ENCODE measurements around the gene CLIC1. TPM values are rescaled to one million over a fixed set of nuclear protein-coding genes. Genes with fewer than 3 reads are reported as not detected.

CLIC1 gene
- total and polyA plus RNA-seq, 10 of the 15 experiments (the other 5 are each of a cell fraction or from before 2014, with no cell fraction given) = 446 to 1,266 (median 636) TPM

DNA sequence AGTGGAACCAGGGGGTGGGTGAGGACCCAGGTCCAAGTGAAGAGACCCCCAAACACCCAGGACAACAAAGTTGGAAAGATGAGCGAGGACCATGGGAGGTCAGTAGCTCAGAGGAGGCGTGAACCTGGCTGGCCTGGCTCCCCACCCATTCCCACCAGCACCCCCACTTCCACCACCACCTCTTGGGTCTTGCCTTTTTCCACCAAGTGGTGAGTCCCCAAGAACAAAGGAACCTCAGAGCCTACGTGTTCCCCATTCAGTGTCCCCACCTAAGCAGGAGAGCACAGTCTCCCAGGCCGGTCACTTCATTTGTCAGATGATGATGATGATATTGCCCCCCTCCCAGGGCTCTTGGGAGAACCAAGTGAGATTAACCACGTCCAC, 41.3 kb upstream of the CLIC1 start (continued):
- TF ChIP-seq TBL1XR1 (IDR thresholded peaks at IDR 0.05; ENCODE audit: low read depth, low read length) = no peak

DNA sequence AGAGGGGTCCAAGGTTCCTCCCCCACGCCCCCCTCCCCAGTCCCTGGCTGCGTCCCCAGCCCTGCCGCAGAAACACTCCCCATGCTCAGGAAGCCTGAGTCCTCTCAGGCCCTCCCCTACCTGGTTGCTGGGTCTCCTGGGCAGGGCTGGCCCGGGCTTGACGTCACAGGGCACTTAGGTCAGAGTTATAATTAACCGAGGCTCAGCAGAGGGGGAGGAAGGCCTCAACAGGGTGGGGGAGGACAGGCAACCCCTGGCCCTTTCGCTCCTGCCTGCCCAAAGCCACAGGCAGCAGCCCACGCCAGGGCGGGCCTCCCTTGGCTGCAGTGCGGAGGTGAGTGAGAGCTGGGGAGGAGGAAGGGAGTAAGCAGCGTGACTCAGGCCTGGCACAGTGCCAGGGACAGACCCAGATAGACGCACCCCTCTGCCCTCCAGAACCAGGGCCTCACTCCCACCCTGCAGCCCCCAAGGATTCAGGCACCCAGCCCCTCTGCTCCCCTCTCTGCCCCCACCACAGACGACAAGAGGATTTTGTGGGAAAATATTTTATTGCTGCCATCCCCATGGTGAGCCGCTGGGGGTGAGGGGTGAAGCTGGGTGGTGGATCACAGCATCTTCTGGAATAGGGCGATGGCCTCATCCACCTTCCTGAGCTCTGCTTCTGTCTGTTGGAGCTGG, 40.8 kb upstream of the CLIC1 start, which contains the start of gene VWA7:
Gene VWA7 (minus strand): TSS at position 340 of the 678 bp plus-strand sequence. CDS start 549 bp downstream, outside the sequence.
- WGBS (ENCODE audit: insufficient coverage, insufficient replicate concordance, low lambda C conversion rate, missing lambda C conversion rate) = 12% methylated on average over 15 of the region's 15 CpGs
- Histone ChIP-seq H3K79me2 (ENCODE audit: control insufficient read depth, insufficient read depth, low read length) (no peaks in the 10 kb centered on the region), H3K9ac (ENCODE audit: control insufficient read depth, insufficient read depth, low read length) (0 out of 2 replicates have a peak within 1 kb of the TSS, but pooled peaks have one; percentile 15), H3K27ac (ENCODE audit: control insufficient read depth, insufficient read depth) (peak within 1 kb of the TSS; percentile 37; the same call in 1 of the 2 replicates), H3K4me1 (ENCODE audit: control insufficient read depth, insufficient read depth, low read length) (peaks cover 18% of the 10 kb centered on the region), H3K4me2 (ENCODE audit: control insufficient read depth, insufficient read depth) (peak within 1 kb of the TSS; percentile 62), H3K27me3 (replicated peaks in 1 of 2; ENCODE audit: control insufficient read depth in 2 of 2, insufficient read depth in 2 of 2, low read length in 1 of 2) (no peaks in the 10 kb centered on the region), H3K4me3 (no peak within 1 kb of the TSS), H4K20me1 (ENCODE audit: control insufficient read depth, insufficient read depth) (no peaks in the 10 kb centered on the region), H3K36me3 (ENCODE audit: control insufficient read depth in 2 of 2, insufficient read depth in 2 of 2, low read length in 1 of 2) (peaks cover 0 to 34% of the 10 kb centered on the region in 2 experiments; a peak in 3 of 4 replicates), H2AFZ (ENCODE audit: control insufficient read depth, low read depth, low read length) (no peak within 1 kb of the TSS; the same call in 1 of the 2 replicates), H3K9me3 (replicated peaks; ENCODE audit: control insufficient read depth, insufficient read depth, low read length) (no peaks in the 10 kb centered on the region)
- ChIA-PET POLR2A (interaction anchor here (1.0 to 3.2 kb wide), 10 partner anchors 10 to 113 kb away, joined by 3 to 12 read pairs (median 6); partner anchors contain the start of genes HSPA1A, HSPA1L, LSM2 and VARS1), RAD21 (ENCODE audit: unreplicated experiment) (interaction anchor here (0.8 to 2.1 kb wide), 4 partner anchors 14 to 53 kb away, joined by 3 to 8 read pairs (median 6); partner anchors contain the start of gene VARS1), CTCF (interaction anchor here (1.9 to 4.1 kb wide), 3 partner anchors 12 to 18 kb away, joined by 6 to 12 read pairs (median 8); partner anchors contain the start of gene VARS1), SMC1A (ENCODE audit: uncharacterized antibody, unreplicated experiment) (interaction anchor here (1.1 to 1.2 kb wide), 4 partner anchors 9 to 82 kb away, joined by 3 to 6 read pairs (median 4); partner anchors contain the start of gene VARS1)
- no TSS peak for BruUV-seq (replicated peaks)
- FAIRE-seq (peak; percentile 94), DNase-seq (ENCODE audit: low read depth, low spot score) (peak; percentile 70), ATAC-seq (peak; percentile 95)
- intact Hi-C loops (cut with micrococcal nuclease; ENCODE audit: unreplicated experiment) (loop anchor here (1.0 to 10.0 kb wide), 2 partner anchors 12 to 48 kb away; partner anchors contain the start of gene HSPA1B), in situ Hi-C loops (cut with MboI) (no loop called here)
- TF ChIP-seq SMC3 (IDR thresholded peaks at IDR 0.05; ENCODE audit: borderline replicate concordance, low read length) (no peak), FOS (IDR thresholded peaks at IDR 0.05; ENCODE audit: borderline replicate concordance, extremely low read depth, insufficient read length) (no peak), SRF (IDR thresholded peaks at IDR 0.05; ENCODE audit: low read depth in 2 of 2, low read length in 2 of 2) (no peak), TBL1XR1 (IDR thresholded peaks at IDR 0.05; ENCODE audit: low read depth, low read length) (peak; percentile 86; the same call in 1 of the 2 replicates), CREM (IDR thresholded peaks at IDR 0.05; ENCODE audit: low read depth) (peak; percentile 94), EGR1 (IDR thresholded peaks at IDR 0.05; ENCODE audit: borderline replicate concordance in 1 of 2, low read depth in 2 of 2, low read length in 2 of 2) (peak in 1 of 2 experiments; percentile 95; a peak in 2 of 3 replicates), BCL11A (IDR thresholded peaks at IDR 0.05; ENCODE audit: low read depth, low read length) (peak; percentile 72), TCF3 (IDR thresholded peaks at IDR 0.05; ENCODE audit: borderline replicate concordance, insufficient read depth, low read depth, low read length) (no peak), FOXM1 (IDR thresholded peaks at IDR 0.05; ENCODE audit: low read depth, low read length) (no peak), HDGF (IDR thresholded peaks at IDR 0.05) (peak; percentile 85; the same call in 1 of the 2 replicates), NBN (IDR thresholded peaks at IDR 0.05) (peak; percentile 95)
- TF ChIP-seq, protein P1, sequence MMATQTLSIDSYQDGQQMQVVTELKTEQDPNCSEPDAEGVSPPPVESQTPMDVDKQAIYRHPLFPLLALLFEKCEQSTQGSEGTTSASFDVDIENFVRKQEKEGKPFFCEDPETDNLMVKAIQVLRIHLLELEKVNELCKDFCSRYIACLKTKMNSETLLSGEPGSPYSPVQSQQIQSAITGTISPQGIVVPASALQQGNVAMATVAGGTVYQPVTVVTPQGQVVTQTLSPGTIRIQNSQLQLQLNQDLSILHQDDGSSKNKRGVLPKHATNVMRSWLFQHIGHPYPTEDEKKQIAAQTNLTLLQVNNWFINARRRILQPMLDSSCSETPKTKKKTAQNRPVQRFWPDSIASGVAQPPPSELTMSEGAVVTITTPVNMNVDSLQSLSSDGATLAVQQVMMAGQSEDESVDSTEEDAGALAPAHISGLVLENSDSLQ (IDR thresholded peaks at IDR 0.05) = peak; percentile 27
- TF ChIP-seq, protein P2, sequence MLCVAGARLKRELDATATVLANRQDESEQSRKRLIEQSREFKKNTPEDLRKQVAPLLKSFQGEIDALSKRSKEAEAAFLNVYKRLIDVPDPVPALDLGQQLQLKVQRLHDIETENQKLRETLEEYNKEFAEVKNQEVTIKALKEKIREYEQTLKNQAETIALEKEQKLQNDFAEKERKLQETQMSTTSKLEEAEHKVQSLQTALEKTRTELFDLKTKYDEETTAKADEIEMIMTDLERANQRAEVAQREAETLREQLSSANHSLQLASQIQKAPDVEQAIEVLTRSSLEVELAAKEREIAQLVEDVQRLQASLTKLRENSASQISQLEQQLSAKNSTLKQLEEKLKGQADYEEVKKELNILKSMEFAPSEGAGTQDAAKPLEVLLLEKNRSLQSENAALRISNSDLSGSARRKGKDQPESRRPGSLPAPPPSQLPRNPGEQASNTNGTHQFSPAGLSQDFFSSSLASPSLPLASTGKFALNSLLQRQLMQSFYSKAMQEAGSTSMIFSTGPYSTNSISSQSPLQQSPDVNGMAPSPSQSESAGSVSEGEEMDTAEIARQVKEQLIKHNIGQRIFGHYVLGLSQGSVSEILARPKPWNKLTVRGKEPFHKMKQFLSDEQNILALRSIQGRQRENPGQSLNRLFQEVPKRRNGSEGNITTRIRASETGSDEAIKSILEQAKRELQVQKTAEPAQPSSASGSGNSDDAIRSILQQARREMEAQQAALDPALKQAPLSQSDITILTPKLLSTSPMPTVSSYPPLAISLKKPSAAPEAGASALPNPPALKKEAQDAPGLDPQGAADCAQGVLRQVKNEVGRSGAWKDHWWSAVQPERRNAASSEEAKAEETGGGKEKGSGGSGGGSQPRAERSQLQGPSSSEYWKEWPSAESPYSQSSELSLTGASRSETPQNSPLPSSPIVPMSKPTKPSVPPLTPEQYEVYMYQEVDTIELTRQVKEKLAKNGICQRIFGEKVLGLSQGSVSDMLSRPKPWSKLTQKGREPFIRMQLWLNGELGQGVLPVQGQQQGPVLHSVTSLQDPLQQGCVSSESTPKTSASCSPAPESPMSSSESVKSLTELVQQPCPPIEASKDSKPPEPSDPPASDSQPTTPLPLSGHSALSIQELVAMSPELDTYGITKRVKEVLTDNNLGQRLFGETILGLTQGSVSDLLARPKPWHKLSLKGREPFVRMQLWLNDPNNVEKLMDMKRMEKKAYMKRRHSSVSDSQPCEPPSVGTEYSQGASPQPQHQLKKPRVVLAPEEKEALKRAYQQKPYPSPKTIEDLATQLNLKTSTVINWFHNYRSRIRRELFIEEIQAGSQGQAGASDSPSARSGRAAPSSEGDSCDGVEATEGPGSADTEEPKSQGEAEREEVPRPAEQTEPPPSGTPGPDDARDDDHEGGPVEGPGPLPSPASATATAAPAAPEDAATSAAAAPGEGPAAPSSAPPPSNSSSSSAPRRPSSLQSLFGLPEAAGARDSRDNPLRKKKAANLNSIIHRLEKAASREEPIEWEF (IDR thresholded peaks at IDR 0.05; ENCODE audit: insufficient replicate concordance, low read depth, low read length) = no peak

Measured in GM12878 (cell line).